ENCODE results near the gene WDR62. TPM values are rescaled to one million over a fixed set of nuclear protein-coding genes. Genes with fewer than 3 reads are reported as not detected.
A peak's percentile ranks its signal among the peaks of the same experiment; 100 is the strongest.

Gene WDR62
- polyA plus RNA-seq (2013, experiment 1 of 2), result 15.2 TPM
- 14.6 TPM for polyA plus RNA-seq (2013, experiment 2 of 2)

DNA sequence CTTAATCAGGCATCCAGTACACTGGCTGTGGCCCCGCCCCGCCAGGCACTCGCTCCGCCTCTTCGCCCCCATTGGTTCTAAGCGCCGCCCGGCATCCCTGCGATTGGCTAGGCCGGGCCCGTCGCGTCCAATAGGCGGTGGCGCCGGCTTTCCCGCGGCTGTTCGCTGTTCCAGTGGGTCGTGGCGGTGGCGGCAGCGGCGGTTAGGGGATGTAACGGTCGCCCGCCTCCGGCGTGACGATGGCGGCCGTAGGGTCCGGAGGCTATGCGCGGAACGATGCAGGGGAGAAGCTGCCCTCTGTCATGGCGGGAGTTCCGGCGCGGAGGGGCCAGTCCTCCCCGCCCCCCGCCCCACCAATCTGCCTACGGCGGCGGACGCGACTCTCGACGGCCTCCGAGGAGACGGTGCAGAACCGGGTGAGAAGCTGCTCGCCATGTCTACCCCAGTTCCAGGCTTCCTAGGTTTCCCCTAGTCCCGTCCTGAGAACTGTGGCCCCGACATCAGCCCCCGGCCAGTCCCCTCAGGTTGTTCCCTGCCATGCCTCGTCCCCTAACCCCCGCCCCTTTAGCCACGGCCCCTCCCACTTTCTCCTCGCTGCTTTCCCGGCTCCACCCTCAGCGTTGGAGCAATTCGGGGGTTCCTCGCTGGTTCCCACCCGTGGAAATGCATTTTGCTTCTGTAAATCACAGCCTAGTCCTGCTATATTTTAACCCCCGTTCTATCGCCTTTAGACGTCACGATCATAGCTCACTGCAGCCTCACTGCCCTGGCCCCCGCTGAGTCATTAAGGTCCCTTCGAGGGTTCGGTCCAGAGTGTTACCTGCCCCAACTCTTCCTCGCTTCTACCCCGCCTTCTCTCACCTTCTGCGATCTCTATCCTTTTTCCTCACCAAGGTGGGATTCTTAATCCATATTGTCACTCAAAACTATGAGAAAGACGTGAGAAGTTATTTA, at the start of gene WDR62:
TSS of gene WDR62 (plus strand) at position 165 of the 954 bp plus-strand sequence. CDS start at position 240, 75 bp downstream.
- H2AK5ac ChIP-seq (ENCODE audit: low read length), result no peak within 1 kb of the TSS
- H3K9ac ChIP-seq (ENCODE audit: low read length), result peak within 1 kb of the TSS; percentile 88
- peaks cover 20% of the 10 kb centered on the region for H3K79me2 ChIP-seq (ENCODE audit: control insufficient read depth, insufficient read depth, low read length)
- peak within 1 kb of the TSS; percentile 94 for H3K4me2 ChIP-seq (ENCODE audit: low read length)
- peaks cover 8% of the 10 kb centered on the region for H3K4me1 ChIP-seq (ENCODE audit: control insufficient read depth, low read depth, low read length)
- H4K8ac ChIP-seq (ENCODE audit: low read depth, low read length), result no peak within 1 kb of the TSS
- no peak within 1 kb of the TSS for H2BK120ac ChIP-seq (ENCODE audit: low read depth, low read length)
- peak; percentile 94 for DNase-seq
- H3K18ac ChIP-seq (ENCODE audit: low read length), result no peak within 1 kb of the TSS
- peaks cover 4% of the 10 kb centered on the region for H3K36me3 ChIP-seq (ENCODE audit: control insufficient read depth, insufficient read depth, low read length)
- peak within 1 kb of the TSS; percentile 56 for H2BK5ac ChIP-seq (ENCODE audit: low read length)
- no peak within 1 kb of the TSS for H3K23ac ChIP-seq (ENCODE audit: low read length)
- H3K27me3 ChIP-seq (ENCODE audit: insufficient read depth, low read length, poor library complexity), result no peaks in the 10 kb centered on the region
- H2BK15ac ChIP-seq (replicated peaks; ENCODE audit: low read depth), result no peak within 1 kb of the TSS
- H3K79me1 ChIP-seq (ENCODE audit: low read length), result peaks cover 9% of the 10 kb centered on the region
- peak within 1 kb of the TSS; percentile 91 for H3K27ac ChIP-seq (ENCODE audit: low read depth, low read length)
- no CpG with 5 or more reads among the region's 76 CpGs for WGBS (ENCODE audit: extremely low coverage, insufficient coverage, low lambda C conversion rate)
- peak within 1 kb of the TSS; percentile 95 for H3K56ac ChIP-seq (ENCODE audit: low read length)
- H3K4me3 ChIP-seq (ENCODE audit: low read length), result peak within 1 kb of the TSS; percentile 76
- H4K5ac ChIP-seq (ENCODE audit: low read length), result no peak within 1 kb of the TSS
- H3K4ac ChIP-seq (ENCODE audit: low read depth, low read length), result no peak within 1 kb of the TSS

DNA sequence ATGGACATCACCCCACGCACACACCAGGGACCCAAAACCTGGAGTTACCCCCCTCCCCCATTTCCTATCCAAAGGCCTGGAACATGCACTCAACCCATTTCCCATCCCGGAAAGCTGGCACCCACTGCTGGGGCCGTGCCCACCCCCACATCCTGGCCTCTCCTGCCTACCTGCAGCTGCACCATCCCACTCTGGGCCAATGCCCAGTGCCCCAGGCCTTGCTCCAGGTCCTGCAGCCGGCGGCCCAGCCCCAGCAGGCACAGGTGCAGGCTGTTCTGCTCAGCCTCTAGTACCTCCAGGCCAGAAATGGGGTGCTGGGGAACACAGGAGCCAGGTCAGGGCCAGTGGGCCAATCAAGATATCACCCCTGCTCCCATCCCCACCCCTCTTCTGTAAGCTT, 47.7 kb upstream of the WDR62 start:
- no peak overlapping the region for H4K8ac ChIP-seq (ENCODE audit: low read depth, low read length)
- no peak overlapping the region for H2BK5ac ChIP-seq (ENCODE audit: low read length)
- H3K4me2 ChIP-seq (ENCODE audit: low read length), result no peak overlapping the region
- no peak overlapping the region for H3K27ac ChIP-seq (ENCODE audit: low read depth, low read length)
- H2BK15ac ChIP-seq (replicated peaks; ENCODE audit: low read depth), result no peak overlapping the region
- H4K5ac ChIP-seq (ENCODE audit: low read length), result no peak overlapping the region
- H3K27me3 ChIP-seq (ENCODE audit: insufficient read depth, low read length, poor library complexity), result no peaks in the 10 kb centered on the region
- H3K56ac ChIP-seq (ENCODE audit: low read length), result no peak overlapping the region
- H3K9ac ChIP-seq (ENCODE audit: low read length), result no peak overlapping the region
- no peak overlapping the region for H2AK5ac ChIP-seq (ENCODE audit: low read length)
- peaks cover 3% of the 10 kb centered on the region for H3K79me1 ChIP-seq (ENCODE audit: low read length)
- no peaks in the 10 kb centered on the region for H3K36me3 ChIP-seq (ENCODE audit: control insufficient read depth, insufficient read depth, low read length)
- peaks cover 3% of the 10 kb centered on the region for H3K79me2 ChIP-seq (ENCODE audit: control insufficient read depth, insufficient read depth, low read length)
- H3K4ac ChIP-seq (ENCODE audit: low read depth, low read length), result no peak overlapping the region
- no peaks in the 10 kb centered on the region for H3K4me1 ChIP-seq (ENCODE audit: control insufficient read depth, low read depth, low read length)
- DNase-seq, result no peak
- no peak overlapping the region for H2BK120ac ChIP-seq (ENCODE audit: low read depth, low read length)
- H3K23ac ChIP-seq (ENCODE audit: low read length), result no peak overlapping the region
- WGBS (ENCODE audit: extremely low coverage, insufficient coverage, low lambda C conversion rate), result no CpG with 5 or more reads among the region's 5 CpGs
- no peak overlapping the region for H3K18ac ChIP-seq (ENCODE audit: low read length)
- no peak overlapping the region for H3K4me3 ChIP-seq (ENCODE audit: low read length)

GRCh38 chr19:36008336-36008978, 46.2 kb upstream of the WDR62 start, which contains the start of gene SYNE4:
Gene SYNE4, minus strand, starts transcription at chr19:36008813. Its CDS starts 132 bp downstream, at chr19:36008681.
- DNase-seq, result peak; percentile 93
- H3K79me2 ChIP-seq (ENCODE audit: control insufficient read depth, insufficient read depth, low read length), result peaks cover 5% of the 10 kb centered on the region

GRCh38 chr19:36009220-36009619, 45.5 kb upstream of the WDR62 start:
- H3K56ac ChIP-seq (ENCODE audit: low read length), result peak overlapping the region; percentile 89
- H3K27me3 ChIP-seq (ENCODE audit: insufficient read depth, low read length, poor library complexity), result no peaks in the 10 kb centered on the region
- H4K8ac ChIP-seq (ENCODE audit: low read depth, low read length), result no peak overlapping the region

More at GRCh38 chr19:36008336-36008978, 46.2 kb upstream of the WDR62 start, which contains the start of gene SYNE4:
- Histone ChIP-seq H2BK15ac (replicated peaks; ENCODE audit: low read depth) (no peak within 1 kb of the TSS), H3K4me3 (ENCODE audit: low read length) (peak within 1 kb of the TSS; percentile 29), H2BK5ac (ENCODE audit: low read length) (peak within 1 kb of the TSS; percentile 77), H3K18ac (ENCODE audit: low read length) (peak within 1 kb of the TSS; percentile 89), H3K23ac (ENCODE audit: low read length) (peak within 1 kb of the TSS; percentile 92), H2BK120ac (ENCODE audit: low read depth, low read length) (no peak within 1 kb of the TSS), H4K5ac (ENCODE audit: low read length) (no peak within 1 kb of the TSS), H3K79me1 (ENCODE audit: low read length) (peaks cover 10% of the 10 kb centered on the region), H3K9ac (ENCODE audit: low read length) (peak within 1 kb of the TSS; percentile 91), H2AK5ac (ENCODE audit: low read length) (peak within 1 kb of the TSS; percentile 97), H4K8ac (ENCODE audit: low read depth, low read length) (no peak within 1 kb of the TSS), H3K36me3 (ENCODE audit: control insufficient read depth, insufficient read depth, low read length) (no peaks in the 10 kb centered on the region), H3K27ac (ENCODE audit: low read depth, low read length) (no peak within 1 kb of the TSS), H3K4me2 (ENCODE audit: low read length) (peak within 1 kb of the TSS; percentile 58), H3K27me3 (ENCODE audit: insufficient read depth, low read length, poor library complexity) (no peaks in the 10 kb centered on the region), H3K56ac (ENCODE audit: low read length) (peak within 1 kb of the TSS; percentile 96), H3K4me1 (ENCODE audit: control insufficient read depth, low read depth, low read length) (peaks cover 3% of the 10 kb centered on the region), H3K4ac (ENCODE audit: low read depth, low read length) (peak within 1 kb of the TSS; percentile 71)
- no CpG with 5 or more reads among the region's 19 CpGs for WGBS (ENCODE audit: extremely low coverage, insufficient coverage, low lambda C conversion rate)

GRCh38 chr19:36009633-36010379, 44.9 kb upstream of the WDR62 start:
- Histone ChIP-seq H3K4ac (ENCODE audit: low read depth, low read length) (no peak overlapping the region), H4K5ac (ENCODE audit: low read length) (no peak overlapping the region), H2BK15ac (replicated peaks; ENCODE audit: low read depth) (no peak overlapping the region), H3K27ac (ENCODE audit: low read depth, low read length) (no peak overlapping the region), H3K56ac (ENCODE audit: low read length) (peak overlapping the region; percentile 89), H3K27me3 (ENCODE audit: insufficient read depth, low read length, poor library complexity) (no peaks in the 10 kb centered on the region), H3K79me1 (ENCODE audit: low read length) (peaks cover 12% of the 10 kb centered on the region), H2BK5ac (ENCODE audit: low read length) (no peak overlapping the region), H3K4me3 (ENCODE audit: low read length) (no peak overlapping the region), H3K79me2 (ENCODE audit: control insufficient read depth, insufficient read depth, low read length) (peaks cover 5% of the 10 kb centered on the region), H3K4me1 (ENCODE audit: control insufficient read depth, low read depth, low read length) (peaks cover 3% of the 10 kb centered on the region), H3K18ac (ENCODE audit: low read length) (no peak overlapping the region), H3K36me3 (ENCODE audit: control insufficient read depth, insufficient read depth, low read length) (no peaks in the 10 kb centered on the region), H3K23ac (ENCODE audit: low read length) (no peak overlapping the region), H2AK5ac (ENCODE audit: low read length) (peak overlapping the region; percentile 3), H3K9ac (ENCODE audit: low read length) (peak overlapping the region; percentile 72), H2BK120ac (ENCODE audit: low read depth, low read length) (no peak overlapping the region), H3K4me2 (ENCODE audit: low read length) (peak overlapping the region; percentile 58), H4K8ac (ENCODE audit: low read depth, low read length) (no peak overlapping the region)
- no CpG with 5 or more reads among the region's 15 CpGs for WGBS (ENCODE audit: extremely low coverage, insufficient coverage, low lambda C conversion rate)
- no peak for DNase-seq

More at GRCh38 chr19:36009220-36009619, 45.5 kb upstream of the WDR62 start:
- Histone ChIP-seq H3K79me1 (ENCODE audit: low read length) (peaks cover 12% of the 10 kb centered on the region), H3K4me2 (ENCODE audit: low read length) (peak overlapping the region; percentile 58), H3K4ac (ENCODE audit: low read depth, low read length) (peak overlapping the region; percentile 41), H3K9ac (ENCODE audit: low read length) (peak overlapping the region; percentile 72), H3K27ac (ENCODE audit: low read depth, low read length) (no peak overlapping the region), H3K4me3 (ENCODE audit: low read length) (peak overlapping the region; percentile 29), H2BK120ac (ENCODE audit: low read depth, low read length) (no peak overlapping the region), H4K5ac (ENCODE audit: low read length) (no peak overlapping the region), H3K23ac (ENCODE audit: low read length) (peak overlapping the region; percentile 35), H3K36me3 (ENCODE audit: control insufficient read depth, insufficient read depth, low read length) (no peaks in the 10 kb centered on the region), H3K79me2 (ENCODE audit: control insufficient read depth, insufficient read depth, low read length) (peaks cover 5% of the 10 kb centered on the region), H2AK5ac (ENCODE audit: low read length) (no peak overlapping the region), H3K18ac (ENCODE audit: low read length) (peak overlapping the region; percentile 35), H3K4me1 (ENCODE audit: control insufficient read depth, low read depth, low read length) (peaks cover 3% of the 10 kb centered on the region), H2BK5ac (ENCODE audit: low read length) (no peak overlapping the region), H2BK15ac (replicated peaks; ENCODE audit: low read depth) (no peak overlapping the region)
- DNase-seq, result peak; percentile 58
- WGBS (ENCODE audit: extremely low coverage, insufficient coverage, low lambda C conversion rate), result no CpG with 5 or more reads among the region's 50 CpGs

Data from mesendoderm (in vitro differentiated cells).